Measurements from ENCODE around the gene NUP210. TPM values are rescaled to one million over a fixed set of nuclear protein-coding genes. Genes with fewer than 3 reads are reported as not detected.

Gene NUP210
- total RNA-seq, 1 donor from 2014 or later, result 3.7 TPM

GRCh38 chr3:13407926-13408325, 12.2 kb downstream of the NUP210 start:
- peaks cover 0 to 8% (median 5%) of the 10 kb centered on the region in 3 donors for H3K9me3 ChIP-seq (ENCODE audit: control insufficient read depth in 3 of 3, low read length in 3 of 3)
- H3K27me3 ChIP-seq (ENCODE audit: control insufficient read depth in 3 of 3, insufficient read depth in 3 of 3, low read length in 3 of 3), result no peaks in the 10 kb centered on the region
- no peak overlapping the region for H3K4me3 ChIP-seq (ENCODE audit: low read length in 3 of 3)
- H3K4me1 ChIP-seq (ENCODE audit: control insufficient read depth in 3 of 3, insufficient read depth in 3 of 3, low read length in 3 of 3), result peaks cover 0 to 2% (median 0%) of the 10 kb centered on the region in 3 donors
- no peaks in the 10 kb centered on the region for H3K36me3 ChIP-seq (ENCODE audit: control insufficient read depth in 3 of 3, insufficient read depth in 3 of 3, low read length in 3 of 3)
- H3K27ac ChIP-seq (ENCODE audit: low read depth, low read length), result no peak overlapping the region
- no peak overlapping the region for H3K9ac ChIP-seq (ENCODE audit: low read depth in 1 of 3, low read length in 3 of 3)

- Histone ChIP-seq H3K9ac (ENCODE audit: low read depth in 1 of 3, low read length in 3 of 3) (no peak overlapping the region), H3K27ac (ENCODE audit: low read depth, low read length) (no peak overlapping the region), H3K4me1 (ENCODE audit: control insufficient read depth in 3 of 3, insufficient read depth in 3 of 3, low read length in 3 of 3) (peaks cover 0 to 2% (median 0%) of the 10 kb centered on the region in 3 donors), H3K36me3 (ENCODE audit: control insufficient read depth in 3 of 3, insufficient read depth in 3 of 3, low read length in 3 of 3) (no peaks in the 10 kb centered on the region), H3K4me3 (ENCODE audit: low read length in 3 of 3) (no peak overlapping the region), H3K9me3 (ENCODE audit: control insufficient read depth in 3 of 3, low read length in 3 of 3) (peaks cover 0 to 8% (median 5%) of the 10 kb centered on the region in 3 donors), H3K27me3 (ENCODE audit: control insufficient read depth in 3 of 3, insufficient read depth in 3 of 3, low read length in 3 of 3) (no peaks in the 10 kb centered on the region)
These were observed 12.6 kb downstream of the NUP210 start for GRCh38 chr3:13407475-13407874.

GRCh38 chr3:13406190-13406589, 13.9 kb downstream of the NUP210 start:
- Histone ChIP-seq H3K9ac (ENCODE audit: low read depth in 1 of 3, low read length in 3 of 3) (no peak overlapping the region), H3K27me3 (ENCODE audit: control insufficient read depth in 3 of 3, insufficient read depth in 3 of 3, low read length in 3 of 3) (no peaks in the 10 kb centered on the region), H3K27ac (ENCODE audit: low read depth, low read length) (no peak overlapping the region), H3K36me3 (ENCODE audit: control insufficient read depth in 3 of 3, insufficient read depth in 3 of 3, low read length in 3 of 3) (no peaks in the 10 kb centered on the region), H3K9me3 (ENCODE audit: control insufficient read depth in 3 of 3, low read length in 3 of 3) (peaks cover 0 to 8% (median 5%) of the 10 kb centered on the region in 3 donors), H3K4me1 (ENCODE audit: control insufficient read depth in 3 of 3, insufficient read depth in 3 of 3, low read length in 3 of 3) (peaks cover 0 to 2% (median 0%) of the 10 kb centered on the region in 3 donors), H3K4me3 (ENCODE audit: low read length in 3 of 3) (no peak overlapping the region)

- Histone ChIP-seq H3K27ac (ENCODE audit: low read depth, low read length) (no peak overlapping the region), H3K4me3 (ENCODE audit: low read length in 3 of 3) (no peak overlapping the region), H3K9ac (ENCODE audit: low read depth in 1 of 3, low read length in 3 of 3) (no peak overlapping the region), H3K27me3 (ENCODE audit: control insufficient read depth in 3 of 3, insufficient read depth in 3 of 3, low read length in 3 of 3) (no peaks in the 10 kb centered on the region), H3K4me1 (ENCODE audit: control insufficient read depth in 3 of 3, insufficient read depth in 3 of 3, low read length in 3 of 3) (peaks cover 0 to 2% (median 0%) of the 10 kb centered on the region in 3 donors), H3K9me3 (ENCODE audit: control insufficient read depth in 3 of 3, low read length in 3 of 3) (peaks cover 0 to 8% (median 5%) of the 10 kb centered on the region in 3 donors), H3K36me3 (ENCODE audit: control insufficient read depth in 3 of 3, insufficient read depth in 3 of 3, low read length in 3 of 3) (no peaks in the 10 kb centered on the region)
These were observed 14.5 kb downstream of the NUP210 start for GRCh38 chr3:13405614-13406013.

GRCh38 chr3:13404626-13405452, 15.3 kb downstream of the NUP210 start:
- Histone ChIP-seq H3K4me3 (ENCODE audit: low read length in 3 of 3) (no peak overlapping the region), H3K4me1 (ENCODE audit: control insufficient read depth in 3 of 3, insufficient read depth in 3 of 3, low read length in 3 of 3) (peaks cover 0 to 2% (median 0%) of the 10 kb centered on the region in 3 donors), H3K27ac (ENCODE audit: low read depth, low read length) (no peak overlapping the region), H3K9ac (ENCODE audit: low read depth in 1 of 3, low read length in 3 of 3) (no peak overlapping the region), H3K9me3 (ENCODE audit: control insufficient read depth in 3 of 3, low read length in 3 of 3) (peaks cover 0 to 8% (median 5%) of the 10 kb centered on the region in 3 donors), H3K27me3 (ENCODE audit: control insufficient read depth in 3 of 3, insufficient read depth in 3 of 3, low read length in 3 of 3) (no peaks in the 10 kb centered on the region), H3K36me3 (ENCODE audit: control insufficient read depth in 3 of 3, insufficient read depth in 3 of 3, low read length in 3 of 3) (peaks cover 0 to 3% (median 0%) of the 10 kb centered on the region in 3 donors)

GRCh38 chr3:13403847-13404246, 16.3 kb downstream of the NUP210 start:
- Histone ChIP-seq H3K4me1 (ENCODE audit: control insufficient read depth in 3 of 3, insufficient read depth in 3 of 3, low read length in 3 of 3) (peaks cover 0 to 1% (median 0%) of the 10 kb centered on the region in 3 donors), H3K36me3 (ENCODE audit: control insufficient read depth in 3 of 3, insufficient read depth in 3 of 3, low read length in 3 of 3) (peaks cover 0 to 3% (median 0%) of the 10 kb centered on the region in 3 donors), H3K9me3 (ENCODE audit: control insufficient read depth in 3 of 3, low read length in 3 of 3) (peaks cover 0 to 6% (median 5%) of the 10 kb centered on the region in 3 donors), H3K27me3 (ENCODE audit: control insufficient read depth in 3 of 3, insufficient read depth in 3 of 3, low read length in 3 of 3) (no peaks in the 10 kb centered on the region), H3K9ac (ENCODE audit: low read depth in 1 of 3, low read length in 3 of 3) (no peak overlapping the region), H3K27ac (ENCODE audit: low read depth, low read length) (no peak overlapping the region), H3K4me3 (ENCODE audit: low read length in 3 of 3) (no peak overlapping the region)

GRCh38 chr3:13403213-13403819, 16.8 kb downstream of the NUP210 start:
- H3K27me3 ChIP-seq (ENCODE audit: control insufficient read depth in 3 of 3, insufficient read depth in 3 of 3, low read length in 3 of 3), result no peaks in the 10 kb centered on the region
- peaks cover 0 to 5% (median 4%) of the 10 kb centered on the region in 3 donors for H3K9me3 ChIP-seq (ENCODE audit: control insufficient read depth in 3 of 3, low read length in 3 of 3)
- peaks cover 0 to 3% (median 0%) of the 10 kb centered on the region in 3 donors for H3K36me3 ChIP-seq (ENCODE audit: control insufficient read depth in 3 of 3, insufficient read depth in 3 of 3, low read length in 3 of 3)
- no peaks in the 10 kb centered on the region for H3K4me1 ChIP-seq (ENCODE audit: control insufficient read depth in 3 of 3, insufficient read depth in 3 of 3, low read length in 3 of 3)
- no peak overlapping the region for H3K9ac ChIP-seq (ENCODE audit: low read depth in 1 of 3, low read length in 3 of 3)
- no peak overlapping the region for H3K4me3 ChIP-seq (ENCODE audit: low read length in 3 of 3)
- H3K27ac ChIP-seq (ENCODE audit: low read depth, low read length), result no peak overlapping the region

- no peak overlapping the region for H3K27ac ChIP-seq (ENCODE audit: low read depth, low read length)
- no peaks in the 10 kb centered on the region for H3K27me3 ChIP-seq (ENCODE audit: control insufficient read depth in 3 of 3, insufficient read depth in 3 of 3, low read length in 3 of 3)
- H3K9me3 ChIP-seq (ENCODE audit: control insufficient read depth in 3 of 3, low read length in 3 of 3), result peaks cover 0 to 4% (median 0%) of the 10 kb centered on the region in 3 donors
- H3K36me3 ChIP-seq (ENCODE audit: control insufficient read depth in 3 of 3, insufficient read depth in 3 of 3, low read length in 3 of 3), result peaks cover 0 to 12% (median 2%) of the 10 kb centered on the region in 3 donors
- no peak overlapping the region for H3K9ac ChIP-seq (ENCODE audit: low read depth in 1 of 3, low read length in 3 of 3)
- peaks cover 0 to 3% (median 2%) of the 10 kb centered on the region in 3 donors for H3K4me1 ChIP-seq (ENCODE audit: control insufficient read depth in 3 of 3, insufficient read depth in 3 of 3, low read length in 3 of 3)
- H3K4me3 ChIP-seq (ENCODE audit: low read length in 3 of 3), result no peak overlapping the region
These were observed 19.0 kb downstream of the NUP210 start for GRCh38 chr3:13401149-13401548.

GRCh38 chr3:13400114-13400673, 19.9 kb downstream of the NUP210 start:
- no peaks in the 10 kb centered on the region for H3K27me3 ChIP-seq (ENCODE audit: control insufficient read depth in 3 of 3, insufficient read depth in 3 of 3, low read length in 3 of 3)
- H3K4me3 ChIP-seq (ENCODE audit: low read length in 3 of 3), result no peak overlapping the region
- no peak overlapping the region for H3K27ac ChIP-seq (ENCODE audit: low read depth, low read length)
- H3K9me3 ChIP-seq (ENCODE audit: control insufficient read depth in 3 of 3, low read length in 3 of 3), result peaks cover 0 to 4% (median 0%) of the 10 kb centered on the region in 3 donors
- H3K9ac ChIP-seq (ENCODE audit: low read depth in 1 of 3, low read length in 3 of 3), result no peak overlapping the region
- peaks cover 0 to 14% (median 2%) of the 10 kb centered on the region in 3 donors for H3K36me3 ChIP-seq (ENCODE audit: control insufficient read depth in 3 of 3, insufficient read depth in 3 of 3, low read length in 3 of 3)
- H3K4me1 ChIP-seq (ENCODE audit: control insufficient read depth in 3 of 3, insufficient read depth in 3 of 3, low read length in 3 of 3), result peaks cover 0 to 3% (median 2%) of the 10 kb centered on the region in 3 donors

All from skeletal muscle tissue (tissue), 4 donors.